Epithelial cell of prostate (primary cell): ENCODE results near the gene RASL10B.
"Not testable (repeated sequence)": the region's sequence is repeated elsewhere in the genome, so short reads cannot be mapped to it uniquely, and the experiment has no call there.

Experiments used
- DNase-seq: peaks from one replicate; pipeline ENCODE4 v3.0.0-alpha.2; 2011; ENCODE audit warnings: low read depth, low spot score
- H3K27ac ChIP-seq: fragments of 450-650 bp; 2 replicates; pipeline ENCODE4 v1.5.1; 2017; ENCODE audit warnings: mild to moderate bottlenecking

RASL10B gene, protein sequence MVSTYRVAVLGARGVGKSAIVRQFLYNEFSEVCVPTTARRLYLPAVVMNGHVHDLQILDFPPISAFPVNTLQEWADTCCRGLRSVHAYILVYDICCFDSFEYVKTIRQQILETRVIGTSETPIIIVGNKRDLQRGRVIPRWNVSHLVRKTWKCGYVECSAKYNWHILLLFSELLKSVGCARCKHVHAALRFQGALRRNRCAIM

GRCh38 chr17:35731239-35731916 lies at the start of gene RASL10B:
Gene RASL10B, plus strand, starts transcription at chr17:35731639. Its CDS starts 3,546 bp downstream, at chr17:35735185.
- H3K27ac ChIP-seq = no peak within 1 kb of the TSS
- DNase-seq = no peak

DNA sequence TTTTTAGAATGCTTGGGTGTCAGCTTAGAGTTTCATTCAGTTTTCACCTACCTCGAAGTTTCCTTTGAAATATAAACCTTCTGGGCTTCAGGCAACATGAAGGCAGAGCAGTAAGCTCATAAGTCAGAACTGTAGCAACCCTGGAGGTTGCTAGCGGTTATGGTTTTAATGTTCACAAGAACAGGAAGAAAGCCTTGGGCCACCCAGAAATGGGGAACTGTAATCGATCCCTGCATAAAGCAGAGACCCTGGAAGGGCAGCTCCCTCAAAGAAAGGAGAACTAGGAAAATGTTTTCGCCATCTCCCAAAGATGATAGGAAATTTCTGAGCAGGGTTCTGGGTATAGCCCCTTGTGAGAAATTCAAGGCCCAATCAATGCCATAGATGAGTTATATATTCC lies 47.8 kb upstream of the RASL10B start:
- no peak overlapping the region for H3K27ac ChIP-seq
- no peak for DNase-seq

GRCh38 chr17:35684055-35684802 lies 47.2 kb upstream of the RASL10B start:
- DNase-seq = peak; percentile 6
- no peak overlapping the region for H3K27ac ChIP-seq

DNA sequence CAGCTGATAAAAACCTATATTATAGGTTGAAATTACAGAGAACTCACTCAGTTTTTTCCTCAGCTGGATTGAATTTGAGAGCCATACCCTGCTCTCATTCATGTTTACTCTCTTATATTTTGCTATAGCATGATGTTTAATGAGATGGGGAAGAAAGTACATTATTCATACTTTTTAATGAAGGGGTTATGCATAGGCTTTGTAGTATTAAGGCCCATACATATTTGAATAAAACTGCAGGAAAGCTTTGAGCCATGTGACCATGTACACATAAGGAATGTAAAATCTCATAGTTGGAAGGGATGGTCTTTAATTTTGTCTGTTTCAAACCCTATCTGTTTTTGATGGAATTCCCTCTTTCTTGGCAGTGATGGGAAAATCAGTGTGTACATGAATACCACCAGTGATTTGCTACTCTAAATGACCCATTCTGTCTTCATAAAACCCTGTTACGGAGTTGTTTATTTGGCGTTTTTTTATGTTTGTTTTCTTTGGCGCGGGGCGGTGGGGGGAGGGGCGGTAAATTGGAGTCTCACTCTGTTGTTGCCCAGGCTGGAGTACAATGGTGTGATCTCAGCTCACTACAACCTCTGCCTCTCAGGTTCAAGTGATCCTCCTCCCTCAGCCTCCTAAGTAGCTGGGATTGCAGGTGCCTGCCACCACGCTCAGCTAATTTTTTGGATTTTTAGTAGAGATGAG lies 38.8 kb upstream of the RASL10B start:
- no peak overlapping the region for H3K27ac ChIP-seq
- no peak for DNase-seq

DNA sequence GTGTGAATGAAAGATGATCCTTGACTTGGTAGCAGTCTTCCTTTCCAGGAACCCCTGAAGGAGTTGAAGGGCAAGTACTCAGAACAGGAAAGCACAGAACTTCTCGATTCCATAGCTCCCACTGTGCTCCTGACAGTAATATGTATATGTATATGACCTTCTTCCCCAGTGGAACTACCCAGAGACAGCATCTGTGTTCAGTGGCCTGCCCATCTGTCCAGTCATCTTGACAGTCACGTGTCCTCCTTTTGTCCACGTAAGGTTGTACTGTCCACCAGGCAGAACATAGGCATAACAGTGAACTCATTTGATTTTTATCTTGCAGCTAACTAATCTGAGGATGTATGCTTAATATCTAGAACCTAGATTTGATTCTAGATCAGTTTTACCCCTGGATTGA lies 37.8 kb upstream of the RASL10B start:
- no peak for DNase-seq
- H3K27ac ChIP-seq = no peak overlapping the region

DNA sequence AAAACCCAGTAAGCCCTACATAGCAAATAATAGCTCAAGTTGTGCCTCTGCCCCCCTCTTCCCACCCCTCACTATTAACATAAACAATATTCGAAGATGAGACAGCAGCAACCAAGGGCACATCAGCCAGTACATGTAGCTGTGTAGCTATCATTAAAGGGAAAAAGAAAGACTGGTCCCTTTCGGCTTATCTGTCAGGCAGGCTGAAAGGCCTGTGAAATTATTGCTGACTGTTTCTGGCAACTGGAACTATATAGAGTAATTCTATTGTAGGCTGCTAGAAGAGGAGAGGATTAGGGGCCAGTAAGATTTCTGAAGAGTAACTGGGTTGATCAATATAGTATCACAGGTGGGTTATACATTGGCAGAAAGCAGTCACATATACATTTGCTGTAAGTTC lies 36.5 kb upstream of the RASL10B start:
- no peak overlapping the region for H3K27ac ChIP-seq
- DNase-seq = no peak

GRCh38 chr17:35695613-35696012 lies 35.8 kb upstream of the RASL10B start:
- DNase-seq = no peak
- no peak overlapping the region for H3K27ac ChIP-seq

DNA sequence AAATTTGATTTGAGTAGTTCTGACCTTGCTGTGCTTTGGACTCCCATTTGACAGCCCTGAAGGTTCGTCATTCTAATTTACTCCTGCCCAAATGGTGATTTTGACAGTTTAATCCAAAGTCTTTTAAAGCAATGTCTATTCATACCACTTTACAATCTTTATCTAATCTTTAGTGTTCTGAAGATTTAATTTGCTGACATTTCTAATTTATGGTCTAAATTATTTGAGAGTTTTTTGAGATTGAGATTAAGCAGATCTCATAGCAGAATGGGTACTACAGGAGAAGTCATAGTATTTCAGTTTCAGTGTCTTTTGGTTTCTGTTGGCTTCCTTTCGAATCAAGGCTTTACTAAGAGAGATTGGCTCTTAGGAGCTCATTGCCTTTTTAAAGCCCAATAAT lies 32.6 kb upstream of the RASL10B start:
- no peak overlapping the region for H3K27ac ChIP-seq
- no peak for DNase-seq

GRCh38 chr17:35700150-35700549 lies 31.3 kb upstream of the RASL10B start:
- H3K27ac ChIP-seq = no peak overlapping the region
- DNase-seq = no peak

DNA sequence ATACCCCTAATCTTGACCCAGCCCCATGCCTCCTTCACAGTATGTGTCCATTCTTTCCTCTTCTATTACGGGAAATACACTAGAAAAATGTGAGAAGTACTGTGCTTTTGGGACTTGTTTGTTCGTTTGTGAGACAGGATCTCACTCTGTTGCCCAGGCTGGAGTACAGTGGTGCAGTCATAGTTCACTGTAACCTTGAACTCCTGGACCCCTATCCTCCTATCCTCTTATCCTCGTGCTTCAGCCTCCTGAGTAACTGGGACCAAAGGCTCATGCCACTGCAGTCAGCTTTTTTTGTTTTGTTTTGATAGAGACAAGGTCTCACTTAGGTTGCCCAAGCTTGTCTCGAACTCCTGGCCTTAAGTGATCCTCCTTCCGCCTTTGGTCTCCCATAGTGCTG lies 29.9 kb upstream of the RASL10B start:
- no peak overlapping the region for H3K27ac ChIP-seq
- no peak for DNase-seq

DNA sequence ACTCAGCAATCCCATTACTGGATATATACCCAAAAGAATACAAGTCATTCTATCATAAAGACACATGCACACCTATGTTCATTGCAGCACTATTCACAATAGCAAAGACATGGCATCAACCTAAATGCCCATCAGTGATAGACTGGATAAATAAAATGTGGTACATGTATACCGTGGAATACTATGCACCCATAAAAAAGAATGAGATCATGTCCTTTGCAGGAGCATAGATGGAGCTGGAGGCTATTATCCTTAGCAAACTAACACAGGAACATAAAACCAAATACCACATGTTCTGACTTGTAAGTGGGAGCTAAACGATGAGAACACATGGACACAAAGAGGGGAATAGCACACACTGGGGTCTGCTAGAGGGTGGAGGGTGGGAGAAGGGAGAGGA lies 28.1 kb upstream of the RASL10B start:
- DNase-seq, H3K27ac ChIP-seq: not testable (repeated sequence)

GRCh38 chr17:35705230-35705629 lies 26.2 kb upstream of the RASL10B start:
- DNase-seq = no peak
- no peak overlapping the region for H3K27ac ChIP-seq

- no peak for DNase-seq
- H3K27ac ChIP-seq = peak overlapping the region; percentile 4
Measured at GRCh38 chr17:35705705-35706104, 25.7 kb upstream of the RASL10B start.

DNA sequence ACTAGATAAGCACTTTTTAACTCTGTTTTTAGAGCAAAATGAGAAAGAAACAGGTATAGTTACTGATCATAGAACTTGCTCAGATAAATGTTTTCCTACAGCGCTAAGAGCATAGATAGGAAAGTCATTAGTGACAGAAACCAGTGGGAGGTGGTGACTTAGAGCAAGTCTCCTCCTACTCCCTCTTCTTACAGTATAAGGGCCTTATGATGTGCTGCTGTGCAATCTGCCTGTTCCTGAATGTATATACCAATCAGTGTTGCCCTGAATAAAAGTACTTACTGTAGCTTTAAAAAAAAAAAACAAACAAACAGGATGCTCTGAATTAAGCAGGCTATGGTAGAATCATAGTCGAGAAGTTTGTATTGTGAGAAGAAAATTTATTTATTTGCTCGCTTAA lies 23.3 kb upstream of the RASL10B start:
- H3K27ac ChIP-seq = no peak overlapping the region
- no peak for DNase-seq

DNA sequence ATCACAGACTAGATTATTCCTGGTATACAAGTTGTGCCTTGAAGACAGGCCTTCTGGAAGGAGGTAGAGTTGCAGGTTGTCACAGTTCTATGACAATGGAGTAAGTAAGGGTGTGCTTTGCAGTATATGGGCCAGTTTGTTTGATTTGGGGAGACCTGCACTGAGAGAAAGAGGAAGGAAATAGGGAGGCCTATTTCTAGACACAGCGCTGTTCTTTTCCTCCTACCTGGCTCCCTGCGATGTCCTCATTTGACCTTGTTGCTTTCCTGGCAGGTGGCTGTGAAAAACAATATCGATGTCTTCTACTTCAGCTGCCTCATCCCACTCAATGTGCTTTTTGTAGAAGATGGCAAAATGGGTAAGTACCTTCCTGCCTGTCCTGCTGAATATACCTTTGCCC lies 22.5 kb upstream of the RASL10B start:
- no peak for DNase-seq
- H3K27ac ChIP-seq = peak overlapping the region; percentile 34

DNA sequence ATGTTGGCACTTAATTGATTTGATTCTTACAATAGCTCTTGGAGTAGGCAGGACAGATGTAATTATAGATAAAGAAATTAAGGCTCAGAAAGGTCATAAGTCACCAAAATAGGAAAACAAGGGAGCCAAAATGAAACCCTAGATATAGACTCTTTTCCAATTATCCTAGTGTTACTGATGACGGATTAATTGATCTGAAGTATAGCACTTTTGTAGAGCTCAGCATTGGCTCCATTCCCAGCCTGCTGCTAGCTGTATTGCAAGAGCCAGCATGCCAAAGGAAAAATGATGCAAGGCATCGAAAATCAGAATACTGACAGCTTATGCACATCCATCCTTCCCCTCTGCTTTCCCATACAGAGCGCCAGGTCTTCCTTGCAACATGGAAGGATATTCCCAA lies 21.6 kb upstream of the RASL10B start:
- H3K27ac ChIP-seq = peak overlapping the region; percentile 34
- no peak for DNase-seq

GRCh38 chr17:35710950-35711349 lies 20.5 kb upstream of the RASL10B start:
- DNase-seq = no peak
- H3K27ac ChIP-seq = peak overlapping the region; percentile 34

GRCh38 chr17:35713069-35713728 lies 18.2 kb upstream of the RASL10B start:
- DNase-seq = no peak
- no peak overlapping the region for H3K27ac ChIP-seq

DNA sequence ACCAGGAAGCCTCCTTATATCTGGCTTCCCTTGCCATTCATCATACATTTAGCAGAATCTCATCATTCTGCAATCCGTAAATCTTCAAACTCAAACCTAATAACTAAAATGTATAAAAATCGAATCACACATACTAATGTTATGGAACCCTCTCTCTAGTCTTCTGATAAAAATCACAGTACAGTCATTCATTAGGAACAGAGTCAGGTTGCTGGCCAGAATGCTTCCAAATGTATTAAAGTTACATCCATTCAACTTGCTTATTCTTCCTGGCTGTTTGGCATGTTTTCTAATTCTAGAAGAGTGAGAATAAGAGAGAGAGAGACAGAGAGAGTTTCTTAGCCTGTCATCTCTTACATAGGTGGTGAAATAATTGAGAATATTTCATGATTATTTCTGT lies 16.5 kb upstream of the RASL10B start:
- no peak overlapping the region for H3K27ac ChIP-seq
- no peak for DNase-seq

GRCh38 chr17:35715416-35715815 lies 16.0 kb upstream of the RASL10B start:
- H3K27ac ChIP-seq = no peak overlapping the region
- no peak for DNase-seq
